GM23338 (cell line): ENCODE data around the gene RCL1.

Experiments
- EZH2 ChIP-seq: fragments of 200-600 bp; sonication (generic); IDR thresholded peaks from one replicate; pipeline ENCODE4 v1.8.0; 2017; ENCODE audit warnings: antibody characterized with exemption, mild to moderate bottlenecking, low read depth; ENCODE audit not compliant: unreplicated experiment
- TF ChIP-seq, protein P1 (sequence below), 2 experiments: fragments of 200-600 bp in 1 of 2; sonication (generic) in 1 of 2; conservative IDR thresholded peaks; 2 replicates each; pipeline versions ENCODE4 v1.5.1 to v1.6.1; 2016 to 2017; ENCODE audit warnings: antibody characterized with exemption in 2 of 2, low read depth in 2 of 2, mild to moderate bottlenecking in 2 of 2, moderate library complexity in 1 of 2

DNA sequence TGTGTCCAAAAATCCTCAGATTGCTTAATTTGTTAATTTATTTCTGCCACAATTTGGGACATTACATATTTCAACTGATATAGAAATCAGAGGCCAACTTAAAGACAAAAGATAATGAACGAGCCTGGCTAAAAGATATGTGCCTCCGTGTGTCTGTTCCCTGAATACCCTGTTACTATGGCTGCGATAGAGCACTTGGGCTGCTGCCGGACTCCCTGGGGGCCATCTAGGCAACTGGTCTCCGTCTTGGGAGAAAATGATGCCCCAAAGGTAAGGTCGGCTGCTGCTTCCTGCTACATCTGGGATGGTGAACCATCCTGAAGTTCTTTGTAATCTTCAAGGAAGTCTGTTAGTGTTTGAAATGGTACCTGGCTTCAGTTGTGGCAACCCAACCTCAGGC is 72.0 kb downstream of the RCL1 start:
- TF ChIP-seq, protein P1, sequence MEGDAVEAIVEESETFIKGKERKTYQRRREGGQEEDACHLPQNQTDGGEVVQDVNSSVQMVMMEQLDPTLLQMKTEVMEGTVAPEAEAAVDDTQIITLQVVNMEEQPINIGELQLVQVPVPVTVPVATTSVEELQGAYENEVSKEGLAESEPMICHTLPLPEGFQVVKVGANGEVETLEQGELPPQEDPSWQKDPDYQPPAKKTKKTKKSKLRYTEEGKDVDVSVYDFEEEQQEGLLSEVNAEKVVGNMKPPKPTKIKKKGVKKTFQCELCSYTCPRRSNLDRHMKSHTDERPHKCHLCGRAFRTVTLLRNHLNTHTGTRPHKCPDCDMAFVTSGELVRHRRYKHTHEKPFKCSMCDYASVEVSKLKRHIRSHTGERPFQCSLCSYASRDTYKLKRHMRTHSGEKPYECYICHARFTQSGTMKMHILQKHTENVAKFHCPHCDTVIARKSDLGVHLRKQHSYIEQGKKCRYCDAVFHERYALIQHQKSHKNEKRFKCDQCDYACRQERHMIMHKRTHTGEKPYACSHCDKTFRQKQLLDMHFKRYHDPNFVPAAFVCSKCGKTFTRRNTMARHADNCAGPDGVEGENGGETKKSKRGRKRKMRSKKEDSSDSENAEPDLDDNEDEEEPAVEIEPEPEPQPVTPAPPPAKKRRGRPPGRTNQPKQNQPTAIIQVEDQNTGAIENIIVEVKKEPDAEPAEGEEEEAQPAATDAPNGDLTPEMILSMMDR (conservative IDR thresholded peaks at IDR 0.05; ENCODE audit: low read depth in 2 of 2), result no peak
- no peak for TF ChIP-seq EZH2
